ENCODE measurements around the gene SLC2A4. TPM values are rescaled to one million over a fixed set of nuclear protein-coding genes. Genes with fewer than 3 reads are reported as not detected.

Gene SLC2A4
- total RNA-seq, 1 donor from 2014 or later: 0.30 TPM

- Mint-ChIP-seq H3K4me3 (ENCODE audit: unreplicated experiment) (peak overlapping the region; percentile 76), H3K4me1 (ENCODE audit: low read depth, unreplicated experiment) (no peaks in the 10 kb centered on the region), H3K27me3 (ENCODE audit: low read depth, unreplicated experiment) (peaks cover 48% of the 10 kb centered on the region), H3K9me3 (ENCODE audit: unreplicated experiment) (no peaks in the 10 kb centered on the region), H3K27ac (ENCODE audit: unreplicated experiment) (no peak overlapping the region), H3K36me3 (ENCODE audit: low read depth, unreplicated experiment) (no peaks in the 10 kb centered on the region)
- Histone ChIP-seq H3K79me2 (ENCODE audit: insufficient read depth, low read length) (no peaks in the 10 kb centered on the region), H3K4me3 (ENCODE audit: insufficient read depth, low read depth, low read length) (peak overlapping the region; percentile 33), H3K27me3 (ENCODE audit: insufficient read depth, low read length) (peaks cover 25% of the 10 kb centered on the region), H2AFZ (ENCODE audit: low read depth, low read length) (no peak overlapping the region), H3K4me1 (ENCODE audit: insufficient read depth, low read length) (peaks cover 14% of the 10 kb centered on the region), H3K9ac (ENCODE audit: low read length) (no peak overlapping the region), H3K36me3 (ENCODE audit: insufficient read depth, low read length) (no peaks in the 10 kb centered on the region), H4K20me1 (ENCODE audit: insufficient read depth, low read length) (no peaks in the 10 kb centered on the region), H3K27ac (ENCODE audit: low read depth, low read length) (no peak overlapping the region), H3K9me3 (ENCODE audit: insufficient read depth, low read depth, low read length) (no peaks in the 10 kb centered on the region), H3K4me2 (ENCODE audit: low read length) (peak overlapping the region; percentile 97)
- FAIRE-seq (no peak), DNase-seq (ENCODE audit: low read depth) (no peak)
- TF ChIP-seq CTCF (IDR thresholded peaks at IDR 0.05; ENCODE audit: insufficient read depth, low read depth, low read length) (no peak), EZH2 (IDR thresholded peaks at IDR 0.05; ENCODE audit: insufficient read depth, low read length) (peak; percentile 88)
Measured at GRCh38 chr17:7281953-7282751, 634 bp downstream of the SLC2A4 start.

- Histone ChIP-seq H3K4me1 (ENCODE audit: insufficient read depth, low read length) (peaks cover 14% of the 10 kb centered on the region), H3K9ac (ENCODE audit: low read length) (no peak overlapping the region), H4K20me1 (ENCODE audit: insufficient read depth, low read length) (no peaks in the 10 kb centered on the region), H3K9me3 (ENCODE audit: insufficient read depth, low read depth, low read length) (no peaks in the 10 kb centered on the region), H3K4me3 (ENCODE audit: insufficient read depth, low read depth, low read length) (no peak overlapping the region), H2AFZ (ENCODE audit: low read depth, low read length) (no peak overlapping the region), H3K27me3 (ENCODE audit: insufficient read depth, low read length) (peaks cover 28% of the 10 kb centered on the region), H3K27ac (ENCODE audit: low read depth, low read length) (no peak overlapping the region), H3K4me2 (ENCODE audit: low read length) (no peak overlapping the region), H3K36me3 (ENCODE audit: insufficient read depth, low read length) (no peaks in the 10 kb centered on the region), H3K79me2 (ENCODE audit: insufficient read depth, low read length) (no peaks in the 10 kb centered on the region)
- FAIRE-seq (no peak), DNase-seq (ENCODE audit: low read depth) (no peak)
- no peak overlapping the region for H3K4me3 Mint-ChIP-seq (ENCODE audit: unreplicated experiment)
- no peaks in the 10 kb centered on the region for H3K36me3 Mint-ChIP-seq (ENCODE audit: low read depth, unreplicated experiment)
- H3K9me3 Mint-ChIP-seq (ENCODE audit: unreplicated experiment): no peaks in the 10 kb centered on the region
- TF ChIP-seq EZH2 (IDR thresholded peaks at IDR 0.05; ENCODE audit: insufficient read depth, low read length) (no peak), CTCF (IDR thresholded peaks at IDR 0.05; ENCODE audit: insufficient read depth, low read depth, low read length) (no peak)
- H3K27me3 Mint-ChIP-seq (ENCODE audit: low read depth, unreplicated experiment): peaks cover 54% of the 10 kb centered on the region
- H3K4me1 Mint-ChIP-seq (ENCODE audit: low read depth, unreplicated experiment): no peaks in the 10 kb centered on the region
- H3K27ac Mint-ChIP-seq (ENCODE audit: unreplicated experiment): no peak overlapping the region
Measured at GRCh38 chr17:7282752-7283321, 1.3 kb downstream of the SLC2A4 start.

All from astrocyte (in vitro differentiated cells and primary cell).